AG10803 (cell line): ENCODE measurements around the gene OTOGL.

Experiments used
- DNase-seq: peaks from one replicate; pipeline ENCODE4 v3.0.0; 2010; ENCODE audit warnings: low read depth
- H3K4me3 ChIP-seq: 2 replicates; pipeline ENCODE4 v1.5.1; 2011; ENCODE audit warnings: mild to moderate bottlenecking, low read length, control low read depth
- CTCF ChIP-seq: conservative IDR thresholded peaks from 2 replicates; pipeline ENCODE4 v1.5.1; 2011; ENCODE audit warnings: mild to moderate bottlenecking, low read length, control low read depth, inconsistent platforms

The OTOGL gene

GRCh38 chr12:80087486-80088213, 11.7 kb upstream of the OTOGL start:
- DNase-seq: peak; percentile 4
- TF ChIP-seq CTCF: no peak
- H3K4me3 ChIP-seq: no peak overlapping the region

DNA sequence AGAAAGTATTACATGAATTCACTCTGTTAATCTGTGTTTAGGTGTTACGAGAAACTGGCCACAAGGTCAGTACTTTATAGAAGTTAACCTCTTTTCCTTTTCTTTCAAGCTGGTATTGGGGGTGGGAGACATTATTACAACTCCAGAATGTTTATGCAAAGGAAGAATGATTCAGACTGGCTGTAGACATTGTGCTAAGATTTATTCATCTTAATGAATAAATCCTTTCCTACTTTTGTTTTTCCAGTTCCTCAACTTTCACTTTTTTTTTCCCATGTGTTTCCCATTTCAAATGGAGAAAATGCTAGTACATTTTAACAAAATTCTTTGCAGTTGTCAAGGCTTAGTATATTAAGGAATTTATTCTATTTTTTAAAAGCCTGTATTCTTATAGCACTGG, 1.3 kb downstream of the OTOGL start:
- H3K4me3 ChIP-seq: no peak overlapping the region
- TF ChIP-seq CTCF: no peak
- DNase-seq: peak; percentile 37

DNA sequence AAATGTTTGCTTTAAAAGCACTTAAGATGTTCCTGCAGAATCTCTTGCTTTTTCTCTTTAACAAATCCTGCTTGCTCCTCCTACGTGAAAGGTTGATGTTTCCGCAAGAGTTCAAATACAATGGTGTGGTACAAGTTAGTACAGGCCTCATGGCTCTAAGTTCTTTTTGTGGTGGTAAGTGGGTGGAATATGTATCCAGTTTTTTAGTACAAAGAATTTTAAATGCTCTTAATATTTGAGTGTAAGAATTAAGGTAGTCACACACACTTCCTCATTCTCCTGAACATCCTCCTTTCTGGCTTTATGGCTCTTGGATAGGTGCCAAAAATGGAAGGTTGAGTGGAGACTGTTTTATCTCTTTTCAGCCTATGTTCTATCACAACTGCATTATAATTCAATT, 1.8 kb downstream of the OTOGL start:
- DNase-seq: no peak
- no peak overlapping the region for H3K4me3 ChIP-seq
- no peak for TF ChIP-seq CTCF

- TF ChIP-seq CTCF: no peak
- peak; percentile 59 for DNase-seq
- H3K4me3 ChIP-seq: no peak overlapping the region
Observed at GRCh38 chr12:80107221-80107620, 7.9 kb downstream of the OTOGL start.

- DNase-seq: no peak
- H3K4me3 ChIP-seq: no peak overlapping the region
- TF ChIP-seq CTCF: no peak
Observed at GRCh38 chr12:80116735-80117134, 17.4 kb downstream of the OTOGL start.

DNA sequence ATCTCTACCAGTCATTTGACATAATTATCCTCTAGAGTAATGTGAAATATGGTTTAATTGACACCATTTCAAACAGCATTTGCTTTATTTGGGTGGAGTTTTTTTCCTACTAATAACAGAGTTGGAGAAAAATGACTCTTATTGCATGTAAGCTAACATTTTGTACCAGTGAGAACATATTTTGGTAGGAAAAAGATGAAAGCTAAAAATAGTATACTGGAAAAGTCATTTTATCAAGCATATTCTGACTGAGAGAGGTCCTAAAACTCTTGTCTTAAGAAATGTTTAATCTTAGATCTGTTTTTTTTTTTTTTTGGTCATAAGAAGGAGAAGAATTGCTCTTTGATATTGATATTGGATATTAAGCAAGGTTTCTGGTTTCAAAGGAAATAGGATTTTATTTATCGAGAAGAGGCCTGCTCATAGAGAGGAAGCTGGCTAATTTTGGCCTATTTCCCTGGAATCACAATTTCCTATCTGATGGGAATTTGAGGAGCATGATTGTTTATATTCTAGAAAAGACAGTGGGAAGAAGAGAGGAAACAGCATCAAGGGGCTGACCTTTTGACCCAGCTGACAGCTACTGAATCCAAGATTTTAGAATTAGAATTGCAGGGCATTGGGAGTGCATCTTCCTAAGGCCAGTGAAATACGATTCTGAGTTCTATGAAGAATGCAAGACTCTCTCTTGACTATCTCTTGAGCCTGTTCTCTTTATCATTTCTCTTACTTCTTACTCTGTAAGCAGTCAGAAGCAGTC, 19.4 kb downstream of the OTOGL start:
- TF ChIP-seq CTCF: no peak

GRCh38 chr12:80120994-80121393, 21.7 kb downstream of the OTOGL start:
- H3K4me3 ChIP-seq: no peak overlapping the region
- no peak for DNase-seq
- no peak for TF ChIP-seq CTCF

More for the DNA sequence above, 19.4 kb downstream of the OTOGL start:
- H3K4me3 ChIP-seq: no peak overlapping the region
- no peak for DNase-seq
